Prostate gland (tissue), 2 donors: ENCODE data around the gene FBXL3. TPM values are rescaled to one million over a fixed set of nuclear protein-coding genes. Genes with fewer than 3 reads are reported as not detected.

Source experiments
- DNase-seq: peaks from one replicate; pipeline ENCODE4 v3.0.0-alpha.2; 2019; ENCODE audit warnings: low spot score
- H3K27ac ChIP-seq, 2 donors: fragments of 200-600 bp; sonication (generic); 2 replicates each; pipeline ENCODE4 v1.5.1; 2017 to 2019
- H3K27me3 ChIP-seq: fragments of 200-600 bp; sonication (generic); replicated peaks from 2 replicates; pipeline ENCODE4 v1.5.1; 2019; ENCODE audit not compliant: insufficient read depth
- H3K36me3 ChIP-seq, 2 donors: fragments of 200-600 bp; sonication (generic); 1 replicate in 1 of 2; 2 replicates in 1 of 2; pipeline versions ENCODE4 v1.5.1 to v1.8.1; 2017 to 2019
- H3K4me1 ChIP-seq: fragments of 200-600 bp; sonication (generic); replicated peaks from 2 replicates; pipeline ENCODE4 v1.5.1; 2019
- H3K4me3 ChIP-seq, 2 donors: fragments of 200-600 bp; sonication (generic); 2 replicates each; pipeline ENCODE4 v1.5.1; 2017 to 2019
- H3K9me3 ChIP-seq: fragments of 200-600 bp; sonication (generic); 2 replicates; pipeline ENCODE4 v1.5.1; 2017
- CTCF ChIP-seq, 4 experiments: fragments of 200-600 bp in 2 of 4; fragments of 450-650 bp in 2 of 4; sonication (generic) in 2 of 4; IDR thresholded peaks; 1 replicate in 3 of 4; 2 replicates in 1 of 4; pipeline ENCODE4 v1.5.1; 2016 to 2019; ENCODE audit warnings: antibody characterized with exemption in 4 of 4, mild to moderate bottlenecking in 2 of 4, moderate library complexity in 2 of 4
- POLR2A ChIP-seq: fragments of 450-650 bp; IDR thresholded peaks from one replicate; pipeline ENCODE4 v1.6.1; 2016; ENCODE audit warnings: antibody characterized with exemption, mild to moderate bottlenecking
- POLR2AphosphoS5 ChIP-seq: sonication (generic); formaldehyde crosslinking; IDR thresholded peaks from one replicate; pipeline ENCODE4 v1.6.1; 2017; ENCODE audit warnings: antibody characterized with exemption
- WGBS: methylation state at CpG from one replicate; pipeline ENCODE4 v1.1.5; 2018; 5-methylcytosine and 5-hydroxymethylcytosine counted together
- intact Hi-C: fragments of 100-400 bp; cut with DNase I; formaldehyde crosslinking; loops from one replicate; pipeline ENCODE4 v1.14.2; 2022
- total RNA-seq, 2 donors: library from RNA; depleted of rRNA; stranded (reverse); fragments of >200 nt; gene quantifications; one replicate each; pipeline ENCODE4 v1.1.0, GENCODE V29; 2016

FBXL3 gene
- total RNA-seq, 2 donors from 2014 or later = 85.6 to 113 TPM

DNA sequence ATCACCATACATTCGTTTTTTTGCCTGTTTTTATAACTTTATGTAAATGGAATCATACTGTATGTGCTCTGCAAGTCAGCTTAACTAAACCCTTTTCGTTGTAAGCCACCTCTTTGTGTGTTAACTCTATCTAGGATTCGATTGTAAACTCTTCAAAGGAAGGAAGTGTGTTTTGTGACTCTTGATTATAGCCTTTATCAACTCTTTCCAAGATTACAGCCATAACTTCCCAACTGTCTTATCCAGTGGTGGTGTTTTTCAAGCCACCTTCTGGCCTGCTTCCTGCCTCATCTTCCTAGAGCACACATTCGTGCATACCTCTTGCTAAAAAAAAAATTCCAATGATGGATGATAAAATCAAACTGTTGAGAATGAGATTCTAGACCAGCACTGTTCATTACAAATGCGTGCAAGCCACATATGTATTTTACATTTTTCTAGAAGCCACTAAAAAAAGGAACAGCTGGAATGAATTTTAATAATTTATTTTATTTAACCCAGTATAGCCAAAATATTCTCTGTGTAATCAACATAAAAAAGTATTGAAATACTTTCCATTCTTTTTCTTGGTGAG is 12.0 kb upstream of the FBXL3 start:
- no peak overlapping the region for H3K27ac ChIP-seq
- intact Hi-C loops = no loop called here
- no peaks in the 10 kb centered on the region for H3K4me1 ChIP-seq
- no peaks in the 10 kb centered on the region for H3K9me3 ChIP-seq
- no peaks in the 10 kb centered on the region for H3K27me3 ChIP-seq
- no peaks in the 10 kb centered on the region for H3K36me3 ChIP-seq
- TF ChIP-seq POLR2AphosphoS5 (no peak), CTCF (IDR thresholded peaks at IDR 0.05) (no peak), POLR2A (no peak)
- WGBS = 75% methylated on average over 5 of the region's 5 CpGs
- no peak overlapping the region for H3K4me3 ChIP-seq
- no peak for DNase-seq

DNA sequence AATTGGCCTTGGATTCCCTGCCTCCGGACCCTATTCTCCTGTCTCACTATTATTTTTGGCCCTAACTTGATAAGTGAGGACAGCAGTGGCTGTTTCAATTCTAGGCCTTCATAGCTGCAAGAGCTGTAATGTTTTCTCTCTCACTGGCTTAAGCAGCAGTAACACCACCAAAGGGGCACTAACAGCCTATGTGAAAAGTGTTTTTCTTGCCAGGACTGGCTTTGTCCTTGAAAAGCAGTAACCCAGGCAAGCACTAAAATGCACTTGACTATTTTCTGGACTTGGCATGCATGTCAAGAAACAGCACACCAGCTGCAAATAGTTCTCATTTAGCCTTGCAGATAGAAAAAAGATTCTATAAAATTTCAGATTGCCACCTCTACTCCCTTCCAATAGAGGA is 9.3 kb upstream of the FBXL3 start:
- Histone ChIP-seq H3K36me3 (no peaks in the 10 kb centered on the region), H3K9me3 (no peaks in the 10 kb centered on the region), H3K27me3 (no peaks in the 10 kb centered on the region), H3K4me3 (no peak overlapping the region), H3K27ac (no peak overlapping the region), H3K4me1 (no peaks in the 10 kb centered on the region)
- DNase-seq = no peak
- intact Hi-C loops = no loop called here
- no peak for TF ChIP-seq POLR2A
- TF ChIP-seq POLR2AphosphoS5 = no peak
- TF ChIP-seq CTCF (IDR thresholded peaks at IDR 0.05) = no peak
- WGBS = 76% methylated on average over 1 of the region's 1 CpG

GRCh38 chr13:77034881-77035280 is 7.9 kb upstream of the FBXL3 start:
- intact Hi-C loops = no loop called here
- Histone ChIP-seq H3K27me3 (no peaks in the 10 kb centered on the region), H3K36me3 (no peaks in the 10 kb centered on the region), H3K9me3 (no peaks in the 10 kb centered on the region), H3K27ac (no peak overlapping the region), H3K4me1 (no peaks in the 10 kb centered on the region), H3K4me3 (no peak overlapping the region)
- TF ChIP-seq CTCF (IDR thresholded peaks at IDR 0.05) (no peak), POLR2AphosphoS5 (no peak), POLR2A (no peak)
- no peak for DNase-seq
- WGBS = 95% methylated on average over 5 of the region's 5 CpGs

DNA sequence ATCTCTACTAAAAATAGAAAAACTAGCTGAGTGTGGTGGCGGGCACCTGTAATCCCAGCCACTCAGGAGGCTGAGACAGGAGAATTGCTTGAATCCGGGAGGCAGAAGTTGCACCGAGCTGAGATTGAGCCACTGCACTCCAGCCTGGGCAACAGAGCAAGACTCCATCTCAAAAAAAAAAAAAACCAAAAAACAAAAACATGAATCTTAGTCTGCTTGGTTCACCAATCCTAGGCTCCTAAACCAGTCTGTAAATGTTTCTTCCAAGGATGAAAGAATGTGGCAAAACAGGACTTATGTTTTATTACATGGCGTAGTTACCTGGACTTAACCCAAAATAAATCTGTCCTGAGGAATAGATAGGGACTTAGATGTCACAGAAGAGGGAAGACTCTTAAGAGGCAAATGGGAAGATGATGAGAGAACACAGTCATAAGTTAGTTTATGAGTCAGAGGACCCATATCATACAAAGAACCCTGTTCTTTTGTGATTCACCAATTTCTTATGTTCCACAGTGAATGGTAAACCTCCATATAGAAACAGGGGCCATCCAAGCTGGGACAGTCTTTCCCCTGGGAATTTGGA is 6.9 kb upstream of the FBXL3 start:
- TF ChIP-seq POLR2AphosphoS5 (peak; percentile 85), CTCF (IDR thresholded peaks at IDR 0.05) (no peak), POLR2A (no peak)
- WGBS = 76% methylated on average over 4 of the region's 4 CpGs

GRCh38 chr13:77031656-77032243 is 4.8 kb upstream of the FBXL3 start:
- no peak for TF ChIP-seq POLR2A
- no peak for TF ChIP-seq POLR2AphosphoS5
- 96% methylated on average over 6 of the region's 6 CpGs for WGBS
- intact Hi-C loops = no loop called here

More for the DNA sequence above, 6.9 kb upstream of the FBXL3 start:
- Histone ChIP-seq H3K4me3 (no peak overlapping the region), H3K4me1 (no peaks in the 10 kb centered on the region), H3K27ac (peak overlapping the region in 1 of 2 donors; percentile 32), H3K36me3 (no peaks in the 10 kb centered on the region), H3K9me3 (no peaks in the 10 kb centered on the region), H3K27me3 (no peaks in the 10 kb centered on the region)
- intact Hi-C loops = no loop called here
- peak; percentile 27 for DNase-seq

More at GRCh38 chr13:77031656-77032243, 4.8 kb upstream of the FBXL3 start:
- no peak for DNase-seq
- Histone ChIP-seq H3K36me3 (no peaks in the 10 kb centered on the region), H3K9me3 (no peaks in the 10 kb centered on the region), H3K27me3 (no peaks in the 10 kb centered on the region), H3K27ac (no peak overlapping the region), H3K4me3 (no peak overlapping the region), H3K4me1 (no peaks in the 10 kb centered on the region)
